ENCODE data around the gene PCSK6. TPM values are rescaled to one million over a fixed set of nuclear protein-coding genes. Genes with fewer than 3 reads are reported as not detected.

PCSK6 gene
- total RNA-seq, 3 donors from 2014 or later = 7.2 to 19.7 (median 18.0) TPM

GRCh38 chr15:101368861-101369642 lies 120.5 kb downstream of the PCSK6 start:
- TF ChIP-seq CTCF (IDR thresholded peaks at IDR 0.05) (no peak), POLR2AphosphoS5 (IDR thresholded peaks at IDR 0.05) (no peak), POLR2A (IDR thresholded peaks at IDR 0.05) (no peak)
- Histone ChIP-seq H3K4me3 (no peak overlapping the region), H3K9me3 (no peaks in the 10 kb centered on the region), H3K4me1 (no peaks in the 10 kb centered on the region), H3K36me3 (no peaks in the 10 kb centered on the region), H3K27ac (no peak overlapping the region), H3K27me3 (no peaks in the 10 kb centered on the region)
- intact Hi-C loops (cut with DNase I; ENCODE audit: low total_unique reads) = loop anchor here (2.0 kb wide), 1 partner anchor 56 kb away; no protein-coding TSS in a partner anchor
- DNase-seq (ENCODE audit: low spot score in 2 of 2) = peak in 1 of 2 donors; percentile 53

GRCh38 chr15:101368086-101368780 lies 121.3 kb downstream of the PCSK6 start:
- no peak for DNase-seq (ENCODE audit: low spot score in 2 of 2)
- Histone ChIP-seq H3K27me3 (no peaks in the 10 kb centered on the region), H3K27ac (no peak overlapping the region), H3K36me3 (no peaks in the 10 kb centered on the region), H3K4me1 (no peaks in the 10 kb centered on the region), H3K4me3 (no peak overlapping the region), H3K9me3 (no peaks in the 10 kb centered on the region)
- TF ChIP-seq CTCF (IDR thresholded peaks at IDR 0.05) (no peak), POLR2AphosphoS5 (IDR thresholded peaks at IDR 0.05) (no peak), POLR2A (IDR thresholded peaks at IDR 0.05) (no peak)
- intact Hi-C loops (cut with DNase I; ENCODE audit: low total_unique reads) = loop anchor here (2.0 kb wide), 1 partner anchor 57 kb away; no protein-coding TSS in a partner anchor

GRCh38 chr15:101366853-101367252 lies 122.7 kb downstream of the PCSK6 start:
- Histone ChIP-seq H3K4me3 (no peak overlapping the region), H3K27me3 (no peaks in the 10 kb centered on the region), H3K9me3 (no peaks in the 10 kb centered on the region), H3K27ac (no peak overlapping the region), H3K36me3 (no peaks in the 10 kb centered on the region), H3K4me1 (no peaks in the 10 kb centered on the region)
- intact Hi-C loops (cut with DNase I; ENCODE audit: low total_unique reads) = no loop called here
- DNase-seq (ENCODE audit: low spot score in 2 of 2) = no peak
- TF ChIP-seq CTCF (IDR thresholded peaks at IDR 0.05) (no peak), POLR2AphosphoS5 (IDR thresholded peaks at IDR 0.05) (no peak), POLR2A (IDR thresholded peaks at IDR 0.05) (no peak)

GRCh38 chr15:101362986-101363566 lies 126.4 kb downstream of the PCSK6 start:
- Histone ChIP-seq H3K4me3 (no peak overlapping the region), H3K27me3 (no peaks in the 10 kb centered on the region), H3K4me1 (no peaks in the 10 kb centered on the region), H3K27ac (no peak overlapping the region), H3K9me3 (no peaks in the 10 kb centered on the region), H3K36me3 (no peaks in the 10 kb centered on the region)
- TF ChIP-seq POLR2A (IDR thresholded peaks at IDR 0.05) (no peak), CTCF (IDR thresholded peaks at IDR 0.05) (no peak), POLR2AphosphoS5 (IDR thresholded peaks at IDR 0.05) (no peak)
- intact Hi-C loops (cut with DNase I; ENCODE audit: low total_unique reads) = no loop called here
- no peak for DNase-seq (ENCODE audit: low spot score in 2 of 2)

- no peak for DNase-seq (ENCODE audit: low spot score in 2 of 2)
Observed at GRCh38 chr15:101362359-101362758, 127.1 kb downstream of the PCSK6 start.

More at GRCh38 chr15:101362359-101362758, 127.1 kb downstream of the PCSK6 start:
- intact Hi-C loops (cut with DNase I; ENCODE audit: low total_unique reads) = no loop called here
- Histone ChIP-seq H3K4me1 (no peaks in the 10 kb centered on the region), H3K27ac (no peak overlapping the region), H3K36me3 (no peaks in the 10 kb centered on the region), H3K27me3 (no peaks in the 10 kb centered on the region), H3K9me3 (no peaks in the 10 kb centered on the region), H3K4me3 (no peak overlapping the region)
- TF ChIP-seq CTCF (IDR thresholded peaks at IDR 0.05) (no peak), POLR2A (IDR thresholded peaks at IDR 0.05) (no peak), POLR2AphosphoS5 (IDR thresholded peaks at IDR 0.05) (no peak)
